Fibroblast of peridontal ligament (primary cell): Measurements from ENCODE around the gene GTF2E1.
"Not testable (repeated sequence)": the region's sequence is repeated elsewhere in the genome, so short reads cannot be mapped to it uniquely, and the experiment has no call there.

Source experiments
- DNase-seq: peaks from one replicate; pipeline ENCODE4 v3.0.0-alpha.2; 2010; ENCODE audit errors: extremely low read depth

The GTF2E1 gene

DNA sequence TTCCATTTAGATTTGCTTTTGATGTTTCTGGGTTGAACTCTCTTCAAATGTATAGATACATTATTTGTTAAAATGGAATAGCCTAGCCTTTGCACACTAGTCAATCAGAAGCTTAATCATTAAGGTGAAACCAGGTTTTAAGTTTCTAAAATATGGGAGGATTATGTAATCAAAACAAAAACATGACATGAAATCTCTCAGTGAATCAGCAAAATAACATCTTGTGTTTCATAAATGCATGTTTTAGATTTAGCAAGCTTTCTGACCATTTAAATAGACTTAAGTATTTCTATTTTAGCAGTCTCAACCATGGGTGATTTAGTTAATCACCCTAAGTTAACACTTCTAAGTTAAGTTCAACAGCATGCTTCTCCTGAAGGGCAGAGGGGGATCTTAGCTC is 11.3 kb downstream of the GTF2E1 start:
- peak; percentile 58 for DNase-seq

- no peak for DNase-seq
Measured at GRCh38 chr3:120756061-120756460, 13.5 kb downstream of the GTF2E1 start.

DNA sequence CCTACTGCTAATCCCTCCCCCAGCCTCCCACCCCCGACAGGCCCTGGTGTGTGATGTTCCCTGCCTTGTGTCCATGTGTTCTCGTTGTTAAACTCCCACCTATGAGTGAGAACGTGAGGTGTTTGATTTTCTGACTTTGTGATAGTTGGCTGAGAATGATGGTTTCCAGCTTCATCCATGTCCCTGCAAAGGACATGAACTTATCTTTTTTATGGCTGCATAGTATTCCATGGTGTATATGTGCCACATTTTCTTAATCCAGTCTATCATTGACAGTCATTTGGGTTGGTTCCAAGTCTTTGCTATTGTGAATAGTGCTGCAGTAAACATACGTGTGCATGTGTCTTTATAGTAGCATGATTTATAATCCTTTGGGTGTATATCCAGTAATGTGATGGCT is 16.0 kb downstream of the GTF2E1 start:
- DNase-seq: not testable (repeated sequence)

DNA sequence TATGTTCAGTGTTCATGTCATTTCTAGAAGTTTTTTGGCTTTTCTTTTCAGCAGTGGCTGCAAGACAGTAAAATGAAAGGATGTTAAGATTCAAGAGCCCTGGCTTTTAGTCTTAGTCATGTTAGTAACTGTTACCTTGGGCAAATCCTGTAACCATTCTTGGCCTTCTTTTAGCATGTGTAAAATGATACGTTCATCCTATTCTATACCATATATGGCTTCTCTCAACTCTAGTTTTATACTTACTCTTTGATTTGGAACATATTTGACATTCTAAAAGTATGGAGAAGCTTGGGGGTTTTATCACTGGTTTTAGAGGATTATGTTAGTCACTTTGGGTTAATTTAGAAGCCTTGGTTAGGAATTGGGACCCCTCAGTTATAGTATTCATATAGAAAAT is 20.1 kb downstream of the GTF2E1 start:
- DNase-seq: peak; percentile 35

DNA sequence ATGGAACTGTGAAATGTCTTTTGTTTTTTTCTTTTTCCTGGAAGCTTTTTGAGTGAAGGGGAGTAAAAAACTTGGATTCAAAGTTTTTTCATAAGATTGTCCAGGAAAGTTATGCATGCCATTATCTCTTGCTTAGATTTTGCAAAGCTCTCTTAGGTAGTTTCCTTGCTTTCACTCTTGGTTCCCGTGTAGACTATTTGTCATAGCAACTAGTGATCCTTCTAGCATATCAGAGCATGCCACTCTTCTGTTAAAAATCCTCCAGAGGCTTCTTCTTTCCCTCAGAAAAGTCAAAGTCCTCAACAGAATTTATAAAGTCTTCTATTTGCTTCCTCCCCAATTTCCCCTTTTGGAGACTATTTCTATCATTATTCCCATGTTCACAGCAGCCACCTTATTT is 21.1 kb downstream of the GTF2E1 start:
- DNase-seq: no peak

GRCh38 chr3:120764206-120764605 is 21.7 kb downstream of the GTF2E1 start:
- no peak for DNase-seq

DNA sequence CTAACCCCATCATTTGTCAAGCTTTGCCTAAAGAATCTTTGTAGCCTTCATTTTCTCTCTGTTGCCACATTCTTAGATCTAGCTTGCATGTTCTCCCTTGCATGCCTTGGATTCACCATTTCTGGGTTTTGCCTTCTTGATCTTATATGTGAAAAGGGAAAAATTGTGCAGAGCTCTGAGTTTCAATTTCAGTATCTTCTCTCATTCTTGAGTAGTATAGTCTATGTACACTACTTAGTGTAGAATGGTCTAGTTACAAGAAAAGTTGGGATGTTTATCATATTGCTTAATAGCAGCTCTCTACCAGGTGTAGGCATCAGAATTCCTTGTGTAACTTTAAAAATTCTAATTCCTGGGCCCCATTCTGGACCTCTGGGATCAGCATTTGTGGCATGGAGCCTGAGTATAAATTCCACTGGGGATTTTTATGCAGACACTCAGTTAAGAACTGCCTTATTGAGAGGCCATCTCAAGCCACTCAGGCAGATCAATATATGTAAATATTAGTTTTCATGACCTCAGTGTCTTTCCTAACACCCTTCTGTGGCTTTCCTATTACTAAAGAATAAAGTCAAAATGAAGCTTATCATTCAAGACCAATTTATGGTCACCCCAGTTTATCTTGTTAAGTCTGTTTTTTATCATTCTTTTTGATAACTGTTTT is 23.4 kb downstream of the GTF2E1 start:
- DNase-seq: no peak

DNA sequence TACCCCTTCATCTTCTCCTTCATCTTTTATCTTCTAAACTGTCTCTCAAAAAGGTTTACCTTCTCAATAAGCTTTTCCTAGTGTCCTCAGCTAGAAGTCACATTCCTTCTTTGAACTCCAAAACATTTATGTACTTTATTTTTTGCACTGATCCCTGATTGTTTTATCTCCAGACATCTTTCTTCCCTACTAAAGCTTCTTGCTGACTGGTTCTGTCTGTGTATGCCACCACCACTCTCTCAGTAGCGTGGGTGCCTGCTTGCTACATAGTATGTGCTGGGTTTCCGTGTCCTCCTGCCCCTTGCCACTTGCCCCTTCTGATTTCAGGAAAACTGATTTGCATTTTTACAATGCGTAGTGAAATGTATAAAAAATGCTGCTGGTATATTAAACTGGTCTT is 24.0 kb downstream of the GTF2E1 start:
- no peak for DNase-seq

DNA sequence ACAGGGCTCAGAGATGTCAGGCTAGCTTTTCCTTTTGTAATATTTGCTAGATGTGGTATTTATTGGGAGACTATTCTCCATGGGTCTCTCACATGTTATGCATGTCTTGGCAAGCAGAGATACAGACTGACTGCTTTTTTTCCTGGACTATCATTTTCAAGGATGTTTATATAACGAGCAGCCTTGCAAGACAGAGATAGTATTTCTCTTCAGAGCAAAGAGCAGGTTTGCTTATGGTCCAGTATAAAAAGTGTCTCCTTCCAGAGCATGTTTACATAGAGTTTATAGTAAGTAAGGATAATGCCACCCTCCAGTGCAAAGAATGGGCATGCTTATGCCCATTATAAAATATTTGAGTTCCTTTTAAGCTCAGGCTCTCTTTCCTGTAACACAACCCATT is 24.6 kb downstream of the GTF2E1 start:
- DNase-seq: peak; percentile 75

DNA sequence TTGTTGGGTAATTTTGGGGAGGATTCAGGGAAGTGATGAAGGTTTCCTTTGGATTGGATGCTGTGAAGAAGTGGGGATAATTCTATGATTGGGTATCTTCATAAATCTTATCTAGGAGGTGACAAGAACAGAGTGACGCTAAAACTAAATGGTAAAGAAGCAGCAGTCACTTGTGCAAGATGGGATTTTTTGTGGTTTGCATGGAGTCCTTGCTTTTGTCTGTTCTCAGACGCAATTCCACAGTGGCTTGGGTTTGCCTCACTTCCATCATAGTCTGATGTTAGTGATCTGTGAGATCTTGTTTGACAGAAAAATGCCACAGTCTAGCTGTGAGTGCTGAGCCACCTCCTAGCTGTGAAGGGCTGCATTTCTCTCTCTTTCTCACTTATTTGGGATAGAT is 26.9 kb downstream of the GTF2E1 start:
- DNase-seq: no peak

- no peak for DNase-seq
Measured at GRCh38 chr3:120770891-120771290, 28.3 kb downstream of the GTF2E1 start.

DNA sequence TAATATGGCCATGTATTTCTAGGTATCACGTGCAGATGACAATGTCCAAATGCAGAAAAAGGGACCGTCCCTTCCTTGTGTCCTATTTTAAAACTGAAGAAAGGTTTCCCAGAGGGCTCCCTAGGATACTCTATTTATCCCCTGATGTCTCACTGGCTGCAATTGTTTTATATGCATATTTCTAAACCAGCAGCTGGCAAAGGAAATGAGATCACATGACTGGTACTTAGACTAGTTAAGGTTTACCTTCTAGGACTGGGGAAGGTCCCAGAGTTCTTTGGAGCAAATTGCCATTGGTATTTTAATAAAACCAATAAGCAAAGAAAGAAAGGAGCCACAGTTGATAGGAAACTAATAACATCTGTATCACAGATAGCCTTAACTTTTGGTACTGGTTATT is 29.5 kb downstream of the GTF2E1 start:
- no peak for DNase-seq

- peak; percentile 14 for DNase-seq
Measured at GRCh38 chr3:120773932-120774331, 31.4 kb downstream of the GTF2E1 start.

- no peak for DNase-seq
Measured at GRCh38 chr3:120775411-120775810, 32.9 kb downstream of the GTF2E1 start.

GRCh38 chr3:120778776-120779175 is 36.2 kb downstream of the GTF2E1 start:
- no peak for DNase-seq

DNA sequence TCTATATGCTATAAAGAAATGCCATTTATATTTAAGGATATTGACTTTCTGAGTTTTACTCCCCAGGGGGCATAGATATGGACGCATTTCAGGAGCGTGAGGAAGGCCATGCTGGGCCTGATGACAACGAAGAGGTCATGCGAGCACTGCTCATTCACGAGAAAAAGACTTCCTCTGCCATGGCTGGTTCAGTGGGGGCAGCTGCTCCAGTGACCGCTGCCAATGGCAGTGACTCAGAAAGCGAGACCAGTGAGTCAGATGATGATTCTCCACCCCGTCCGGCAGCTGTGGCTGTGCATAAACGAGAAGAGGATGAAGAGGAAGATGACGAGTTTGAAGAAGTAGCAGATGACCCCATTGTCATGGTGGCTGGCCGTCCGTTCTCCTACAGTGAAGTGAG is 38.4 kb downstream of the GTF2E1 start:
- DNase-seq: peak; percentile 80

DNA sequence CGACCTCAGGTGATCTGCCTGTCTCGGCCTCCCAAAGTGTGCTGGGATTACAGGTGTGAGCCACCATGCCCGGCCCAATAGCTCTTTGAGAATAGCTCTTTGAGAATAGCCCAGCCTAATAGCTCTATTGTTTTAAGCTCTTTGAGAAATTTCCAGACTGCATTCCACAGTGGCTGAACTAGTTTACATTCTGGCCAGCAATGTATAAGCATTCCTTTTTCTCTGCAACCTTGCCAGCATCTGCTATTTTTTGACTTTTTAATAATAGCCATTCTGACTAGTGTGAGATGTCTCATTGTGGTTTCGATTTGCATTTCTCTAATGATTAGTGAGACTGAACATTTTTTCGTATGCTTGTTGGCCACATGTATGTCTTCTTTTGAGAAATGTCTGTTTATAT is 43.3 kb downstream of the GTF2E1 start:
- peak; percentile 72 for DNase-seq

- no peak for DNase-seq
Measured at GRCh38 chr3:120791010-120791409, 48.5 kb downstream of the GTF2E1 start.

DNA sequence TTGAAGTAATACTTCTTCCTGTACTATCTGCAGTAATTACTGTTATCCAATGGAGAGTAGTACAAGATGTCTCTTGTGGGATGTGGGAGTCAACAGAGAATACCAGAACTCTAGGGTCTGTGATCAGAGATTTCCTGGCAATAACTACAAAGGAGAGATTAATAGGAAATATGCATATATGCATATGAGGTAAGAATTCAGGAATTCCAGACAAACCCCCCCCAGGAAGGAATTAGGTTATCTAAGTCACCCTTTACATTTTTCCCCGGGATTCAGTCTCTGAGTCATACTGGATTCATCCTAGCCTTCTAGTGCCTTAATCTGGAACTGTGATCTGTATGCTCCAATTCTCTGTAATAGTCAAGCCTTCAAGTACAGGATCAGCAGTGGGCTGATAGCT is 49.4 kb downstream of the GTF2E1 start:
- peak; percentile 57 for DNase-seq

DNA sequence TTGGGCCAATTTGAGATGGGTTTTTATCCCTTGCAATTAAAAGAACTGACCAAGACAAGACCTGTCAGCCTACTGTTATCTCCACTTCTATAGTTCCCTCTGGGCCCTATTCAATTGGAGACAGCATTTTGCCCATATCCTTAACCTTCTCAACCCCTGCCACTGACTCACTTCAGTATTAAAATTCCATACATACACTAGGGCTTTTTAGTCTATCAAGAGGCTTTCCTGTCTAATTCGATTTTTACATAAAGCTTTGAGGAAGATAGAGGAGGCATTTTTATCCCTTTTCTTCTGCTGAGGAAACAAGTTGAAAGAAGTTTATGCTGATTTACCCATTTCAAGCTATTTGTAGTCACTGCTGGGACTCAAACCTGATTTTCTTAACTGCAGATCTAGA is 51.1 kb downstream of the GTF2E1 start:
- no peak for DNase-seq

DNA sequence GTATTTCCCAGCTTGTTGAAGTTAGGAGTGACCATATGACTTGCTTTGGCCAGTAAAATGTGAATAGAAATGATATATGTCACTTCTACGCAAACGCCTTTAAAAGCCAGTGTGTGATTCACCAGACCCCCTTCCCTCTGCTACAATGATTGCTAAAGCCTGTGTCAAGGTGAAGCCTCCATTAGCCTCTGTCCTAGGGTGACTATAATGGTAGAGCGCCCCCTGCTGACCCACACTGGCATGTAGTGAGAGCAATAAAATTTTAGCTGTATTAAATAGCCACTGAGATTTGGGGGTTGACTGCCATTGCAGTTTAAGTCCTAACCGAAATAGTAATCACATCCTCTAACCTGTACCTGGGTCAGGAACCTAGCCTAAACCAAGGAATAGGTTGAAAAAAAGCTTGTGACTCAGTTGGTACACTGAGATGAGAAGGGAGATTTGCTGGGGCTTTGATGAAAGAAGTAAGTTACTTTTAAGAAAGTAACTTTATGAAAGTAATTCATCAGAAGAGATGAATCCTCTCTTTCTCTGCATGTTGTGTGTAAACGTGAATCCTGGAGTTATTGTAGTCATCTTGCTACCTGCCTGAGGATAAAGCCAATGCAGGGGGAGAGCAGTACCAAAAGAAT is 52.6 kb downstream of the GTF2E1 start:
- peak; percentile 85 for DNase-seq

- no peak for DNase-seq
Measured at GRCh38 chr3:120795959-120796358, 53.4 kb downstream of the GTF2E1 start.

- no peak for DNase-seq
Measured at GRCh38 chr3:120796976-120797375, 54.4 kb downstream of the GTF2E1 start.

- DNase-seq: no peak
Measured at GRCh38 chr3:120797857-120798256, 55.3 kb downstream of the GTF2E1 start.
